ENCODE data around the gene PTK7.

DNA sequence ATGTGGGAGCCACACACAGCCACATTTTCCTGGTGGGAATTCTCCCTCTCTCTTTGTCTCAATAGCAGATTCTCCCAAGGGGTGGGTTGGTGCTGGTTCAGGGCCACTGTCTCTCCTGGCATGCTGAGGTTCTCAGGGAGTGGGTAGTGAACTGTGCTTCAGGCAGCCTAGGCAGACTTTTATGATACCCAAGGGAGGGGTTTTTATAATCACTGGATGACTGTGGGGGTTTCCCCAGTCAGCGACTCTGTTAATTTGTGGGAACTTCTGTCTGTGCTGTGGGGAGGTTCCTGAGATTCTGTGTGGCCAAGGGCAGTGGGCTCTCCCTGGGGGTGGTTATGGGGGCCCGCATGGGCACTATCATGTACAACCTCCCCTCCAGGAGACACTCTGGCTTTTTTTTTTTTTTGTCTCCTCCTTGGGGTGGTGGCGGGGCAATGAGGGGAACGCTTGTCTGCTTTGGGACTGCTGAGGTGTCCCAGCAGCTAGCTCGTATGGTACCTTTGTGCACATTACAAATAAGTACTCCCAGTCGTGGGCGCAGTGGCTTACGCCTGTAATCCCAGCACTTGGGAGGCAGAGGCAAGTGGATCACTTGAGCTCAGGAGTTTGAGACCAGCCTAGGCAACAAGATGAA lies 10.0 kb downstream of the PTK7 start:
- TF ChIP-seq EZH2 (IDR thresholded peaks at IDR 0.05): no peak
- TF ChIP-seq, protein P1, sequence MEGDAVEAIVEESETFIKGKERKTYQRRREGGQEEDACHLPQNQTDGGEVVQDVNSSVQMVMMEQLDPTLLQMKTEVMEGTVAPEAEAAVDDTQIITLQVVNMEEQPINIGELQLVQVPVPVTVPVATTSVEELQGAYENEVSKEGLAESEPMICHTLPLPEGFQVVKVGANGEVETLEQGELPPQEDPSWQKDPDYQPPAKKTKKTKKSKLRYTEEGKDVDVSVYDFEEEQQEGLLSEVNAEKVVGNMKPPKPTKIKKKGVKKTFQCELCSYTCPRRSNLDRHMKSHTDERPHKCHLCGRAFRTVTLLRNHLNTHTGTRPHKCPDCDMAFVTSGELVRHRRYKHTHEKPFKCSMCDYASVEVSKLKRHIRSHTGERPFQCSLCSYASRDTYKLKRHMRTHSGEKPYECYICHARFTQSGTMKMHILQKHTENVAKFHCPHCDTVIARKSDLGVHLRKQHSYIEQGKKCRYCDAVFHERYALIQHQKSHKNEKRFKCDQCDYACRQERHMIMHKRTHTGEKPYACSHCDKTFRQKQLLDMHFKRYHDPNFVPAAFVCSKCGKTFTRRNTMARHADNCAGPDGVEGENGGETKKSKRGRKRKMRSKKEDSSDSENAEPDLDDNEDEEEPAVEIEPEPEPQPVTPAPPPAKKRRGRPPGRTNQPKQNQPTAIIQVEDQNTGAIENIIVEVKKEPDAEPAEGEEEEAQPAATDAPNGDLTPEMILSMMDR (IDR thresholded peaks at IDR 0.05 in 2 of 3, conservative IDR thresholded peaks at IDR 0.05 in 1 of 3; ENCODE audit: borderline replicate concordance in 1 of 3, insufficient read depth in 1 of 3, low read depth in 2 of 3, low read length in 2 of 3): no peak
- TF ChIP-seq POLR2AphosphoS5 (IDR thresholded peaks at IDR 0.05; ENCODE audit: low read depth, low read length): no peak
- TF ChIP-seq SIN3A (IDR thresholded peaks at IDR 0.05; ENCODE audit: low read depth): no peak
- TF ChIP-seq YY1 (IDR thresholded peaks at IDR 0.05; ENCODE audit: extremely low read depth, insufficient replicate concordance, low read depth, low read length): no peak
- TF ChIP-seq ELF1 (IDR thresholded peaks at IDR 0.05; ENCODE audit: borderline replicate concordance, low read depth): no peak
- TF ChIP-seq ZNF274 (IDR thresholded peaks at IDR 0.05; ENCODE audit: low read depth, low read length): no peak
